Endothelial cell of umbilical vein (primary cell): ENCODE data around the gene EHBP1L1.

ENCODE experiments used
- CTCF ChIP-seq, 2 donors: IDR thresholded peaks; 1 replicate in 1 of 2; 2 replicates in 1 of 2; pipeline ENCODE4 v1.5.1; 2011; ENCODE audit warnings: low read length in 2 of 2, mild to moderate bottlenecking in 2 of 2, moderate library complexity in 2 of 2, control low read depth in 1 of 2, inconsistent platforms in 1 of 2, low read depth in 1 of 2; ENCODE audit not compliant: insufficient read depth in 1 of 2; ENCODE audit errors: extremely low read depth in 1 of 2
- MYC ChIP-seq: IDR thresholded peaks from one replicate; pipeline ENCODE4 v1.6.1; 2011; ENCODE audit warnings: mild to moderate bottlenecking, low read depth, low read length
- POLR2A ChIP-seq: IDR thresholded peaks from 2 replicates; pipeline ENCODE4 v1.6.1; 2012; ENCODE audit warnings: low read depth, mild to moderate bottlenecking, control low read depth, low read length
- POLR2AphosphoS5 ChIP-seq: IDR thresholded peaks from 2 replicates; pipeline ENCODE4 v1.6.1; 2012; ENCODE audit warnings: low read depth, mild to moderate bottlenecking, control low read depth, low read length, moderate library complexity; ENCODE audit not compliant: insufficient read depth

GRCh38 chr11:65634440-65634839, 58.6 kb downstream of the EHBP1L1 start:
- TF ChIP-seq POLR2AphosphoS5 (no peak), CTCF (IDR thresholded peaks at IDR 0.05; ENCODE audit: extremely low read depth in 1 of 2, insufficient read depth in 1 of 2, low read depth in 1 of 2, low read length in 2 of 2) (no peak), POLR2A (no peak), MYC (no peak)
